Liver (tissue), 9 donors: ENCODE measurements around the gene CDKN2C. TPM values are rescaled to one million over a fixed set of nuclear protein-coding genes. Genes with fewer than 3 reads are reported as not detected.

Experiments used
- DNase-seq: peaks from one replicate; pipeline ENCODE4 v3.0.0-alpha.2; 2017; ENCODE audit warnings: low spot score
- H3K27ac ChIP-seq, 2 donors: one replicate each; pipeline ENCODE4 v1.7.0; 2013; ENCODE audit warnings: inconsistent platforms in 2 of 2, low read length in 2 of 2, control low read depth in 1 of 2, low read depth in 1 of 2, mild to moderate bottlenecking in 1 of 2
- H3K27me3 ChIP-seq, 4 donors: one replicate each; pipeline versions ENCODE4 v1.6.1 to v1.7.0; 2013; ENCODE audit warnings: low read length in 3 of 4, inconsistent platforms in 1 of 4, mild to moderate bottlenecking in 1 of 4, moderate library complexity in 1 of 4; ENCODE audit not compliant: control insufficient read depth in 4 of 4, insufficient read depth in 4 of 4
- H3K36me3 ChIP-seq, 4 donors: one replicate each; pipeline versions ENCODE4 v1.6.1 to v1.7.0; 2013; ENCODE audit warnings: low read length in 3 of 4, mild to moderate bottlenecking in 3 of 4, low read depth in 1 of 4, moderate library complexity in 1 of 4; ENCODE audit not compliant: control insufficient read depth in 4 of 4, insufficient read depth in 3 of 4
- H3K4me1 ChIP-seq, 4 donors: one replicate each; pipeline versions ENCODE4 v1.6.1 to v1.7.0; 2013; ENCODE audit warnings: low read length in 3 of 4, mild to moderate bottlenecking in 3 of 4, moderate library complexity in 1 of 4; ENCODE audit not compliant: control insufficient read depth in 4 of 4, insufficient read depth in 4 of 4
- H3K4me3 ChIP-seq, 3 donors: one replicate each; pipeline versions ENCODE4 v1.6.1 to v1.7.0; 2013; ENCODE audit warnings: low read length in 3 of 3, control low read depth in 1 of 3, low read depth in 1 of 3, mild to moderate bottlenecking in 1 of 3
- H3K9ac ChIP-seq, 2 donors: one replicate each; pipeline ENCODE4 v1.7.0; 2013; ENCODE audit warnings: low read length in 2 of 2, mild to moderate bottlenecking in 2 of 2, moderate library complexity in 2 of 2, control low read depth in 1 of 2, low read depth in 1 of 2
- H3K9me3 ChIP-seq, 4 donors: one replicate each; pipeline versions ENCODE4 v1.6.1 to v1.7.0; 2013; ENCODE audit warnings: low read length in 3 of 4; ENCODE audit not compliant: control insufficient read depth in 4 of 4
- CTCF ChIP-seq: fragments of 150-350 bp; IDR thresholded peaks from 2 replicates; pipeline ENCODE4 v1.5.1; 2017; ENCODE audit warnings: improper control_type of control experiment, low read depth, low read length; ENCODE audit not compliant: missing input control
- EGR1 ChIP-seq, 2 donors: IDR thresholded peaks; 2 replicates each; pipeline ENCODE4 v1.6.1; 2016 to 2018; ENCODE audit warnings: antibody characterized with exemption in 2 of 2, low read depth in 2 of 2
- FOXA2 ChIP-seq: IDR thresholded peaks from 2 replicates; pipeline ENCODE4 v1.6.1; 2016; ENCODE audit warnings: antibody characterized with exemption
- GABPA ChIP-seq, 2 donors: IDR thresholded peaks in 1 of 2; conservative IDR thresholded peaks in 1 of 2; 2 replicates each; pipeline ENCODE4 v1.6.1; 2016; ENCODE audit warnings: antibody characterized with exemption in 2 of 2, mild to moderate bottlenecking in 1 of 2, moderate library complexity in 1 of 2
- HNF4A ChIP-seq, 2 donors: conservative IDR thresholded peaks; 2 replicates each; pipeline ENCODE4 v1.6.1; 2016; ENCODE audit warnings: antibody characterized with exemption in 2 of 2, mild to moderate bottlenecking in 2 of 2
- JUND ChIP-seq, 2 donors: IDR thresholded peaks; 2 replicates each; pipeline ENCODE4 v1.6.1; 2016; ENCODE audit warnings: antibody characterized with exemption in 2 of 2
- RXRA ChIP-seq, 2 donors: IDR thresholded peaks; 2 replicates each; pipeline ENCODE4 v1.6.1; 2017 to 2018; ENCODE audit warnings: antibody characterized with exemption in 2 of 2, mild to moderate bottlenecking in 1 of 2
- TAF1 ChIP-seq: conservative IDR thresholded peaks from 2 replicates; pipeline ENCODE4 v1.6.1; 2016; ENCODE audit warnings: antibody characterized with exemption, mild to moderate bottlenecking
- ZBTB33 ChIP-seq: IDR thresholded peaks from 2 replicates; pipeline ENCODE4 v1.6.1; 2016; ENCODE audit warnings: antibody characterized with exemption
- WGBS: extraction: QIAGEN DNeasy Blood & Tissue Kit; methylation state at CpG from one replicate; pipeline ENCODE4 v1.1.7; 2013; 5-methylcytosine and 5-hydroxymethylcytosine counted together
- polyA plus RNA-seq, 2 donors: library from polyadenylated mRNA; stranded (reverse) in 1 of 2; unstranded in 1 of 2; fragments of 200-250 nt in 1 of 2; fragments of >200 nt in 1 of 2; fragmentation: Nextera tagmentation in 1 of 2; extraction: Ambion mirVana in 1 of 2; gene quantifications; one replicate each; pipeline versions ENCODE4 v1.2.1 to v1.2.3, GENCODE V29; 2013 to 2015
- total RNA-seq, 2 donors: library from RNA; depleted of rRNA; stranded (reverse); fragments of >200 nt; gene quantifications; one replicate each; pipeline ENCODE4 v1.2.3, GENCODE V29; 2014
- donor health status: healthy.
- donor health status: healthy.
- donor health status: healthy.
- donor health status: healthy.
- donor health status: healthy.

Gene CDKN2C
- total and polyA plus RNA-seq, 4 donors: 1.9 to 27.4 (median 4.2) TPM

- 89% methylated on average over 1 of the region's 1 CpG for WGBS
- no peaks in the 10 kb centered on the region for H3K36me3 ChIP-seq
- no peaks in the 10 kb centered on the region for H3K27me3 ChIP-seq
- no peaks in the 10 kb centered on the region for H3K9me3 ChIP-seq
- no peak overlapping the region for H3K27ac ChIP-seq
- H3K4me3 ChIP-seq: no peak overlapping the region
- no peak for DNase-seq
- no peak overlapping the region for H3K9ac ChIP-seq
- peaks cover 2 to 24% (median 17%) of the 10 kb centered on the region in 4 donors for H3K4me1 ChIP-seq
- TF ChIP-seq HNF4A (conservative IDR thresholded peaks at IDR 0.05) (no peak), GABPA (IDR thresholded peaks at IDR 0.05 in 1 of 2, conservative IDR thresholded peaks at IDR 0.05 in 1 of 2) (no peak), RXRA (IDR thresholded peaks at IDR 0.05) (no peak), CTCF (no peak), ZBTB33 (no peak), JUND (IDR thresholded peaks at IDR 0.05) (no peak)
Observed at GRCh38 chr1:50975436-50975835, 5.4 kb downstream of the CDKN2C start.

GRCh38 chr1:50976111-50976889 lies 6.3 kb downstream of the CDKN2C start:
- DNase-seq: no peak
- Histone ChIP-seq H3K9me3 (no peaks in the 10 kb centered on the region), H3K36me3 (no peaks in the 10 kb centered on the region), H3K9ac (peak overlapping the region; percentile 60 to 88), H3K27ac (peak overlapping the region; percentile 72 to 81), H3K4me1 (peaks cover 0 to 23% (median 16%) of the 10 kb centered on the region in 4 donors), H3K4me3 (peak overlapping the region; percentile 50 to 89 (median 83)), H3K27me3 (no peaks in the 10 kb centered on the region)
- 41% methylated on average over 19 of the region's 19 CpGs for WGBS
- TF ChIP-seq CTCF (no peak), FOXA2 (no peak), EGR1 (IDR thresholded peaks at IDR 0.05; ENCODE audit: low read depth in 2 of 2) (no peak), TAF1 (no peak), GABPA (IDR thresholded peaks at IDR 0.05 in 1 of 2, conservative IDR thresholded peaks at IDR 0.05 in 1 of 2) (no peak), HNF4A (conservative IDR thresholded peaks at IDR 0.05) (peak in 1 of 2 donors; percentile 22)
